ENCODE results near the gene C9orf153. TPM values are rescaled to one million over a fixed set of nuclear protein-coding genes. Genes with fewer than 3 reads are reported as not detected.

The C9orf153 gene
- polyA plus RNA-seq, 1 of the 3 experiments (the other 2 are of a cell fraction), result 0.03 TPM

- WGBS (ENCODE audit: low lambda C conversion rate), result 98% methylated on average over 4 of the region's 4 CpGs
- POLR2A ChIA-PET, result no interaction called here
- Histone ChIP-seq H3K4me1 (ENCODE audit: control insufficient read depth in 1 of 2, insufficient read depth in 2 of 2, low read depth in 1 of 2, low read length in 1 of 2) (peaks cover 0 to 4% of the 10 kb centered on the region in 2 experiments; a peak in 1 of 4 replicates), H2AFZ (ENCODE audit: low read depth) (no peak overlapping the region), H3K9ac (no peak overlapping the region), H3K36me3 (replicated peaks in 1 of 2; ENCODE audit: control insufficient read depth in 1 of 2, insufficient read depth in 2 of 2, low read length in 1 of 2) (peaks cover 30 to 35% of the 10 kb centered on the region in 2 experiments), H3K79me2 (ENCODE audit: insufficient read depth) (peaks cover 40% of the 10 kb centered on the region), H3K9me3 (no peaks in the 10 kb centered on the region), H3K9me2 (no peaks in the 10 kb centered on the region), H3F3A (replicated peaks; ENCODE audit: insufficient read depth) (no peaks in the 10 kb centered on the region), H4K20me1 (ENCODE audit: insufficient read depth) (peaks cover 11% of the 10 kb centered on the region; the same call in 1 of the 2 replicates), H3K4me3 (ENCODE audit: low read depth in 2 of 2, low read length in 1 of 2) (no peak overlapping the region), H3K27ac (ENCODE audit: low read depth in 2 of 2, low read length in 1 of 2) (no peak overlapping the region), H3K27me3 (ENCODE audit: insufficient read depth) (no peaks in the 10 kb centered on the region), H3K4me2 (no peak overlapping the region)
- TF ChIP-seq MXI1 (IDR thresholded peaks at IDR 0.05; ENCODE audit: low read depth, low read length) (no peak), SMC3 (IDR thresholded peaks at IDR 0.05; ENCODE audit: low read depth, low read length) (no peak)
- DNase-seq, result no peak
- CTCF ChIA-PET, result no interaction called here
Observed at GRCh38 chr9:86272221-86272620, 12.8 kb upstream of the C9orf153 start.

- Histone ChIP-seq H3K9me3 (no peaks in the 10 kb centered on the region), H3K27ac (ENCODE audit: low read depth in 2 of 2, low read length in 1 of 2) (no peak overlapping the region), H3K36me3 (replicated peaks in 1 of 2; ENCODE audit: control insufficient read depth in 1 of 2, insufficient read depth in 2 of 2, low read length in 1 of 2) (peaks cover 6 to 31% of the 10 kb centered on the region in 2 experiments), H3K9ac (no peak overlapping the region), H2AFZ (ENCODE audit: low read depth) (no peak overlapping the region), H3K4me2 (no peak overlapping the region), H4K20me1 (ENCODE audit: insufficient read depth) (no peaks in the 10 kb centered on the region), H3K4me1 (ENCODE audit: control insufficient read depth in 1 of 2, insufficient read depth in 2 of 2, low read depth in 1 of 2, low read length in 1 of 2) (peaks cover 0 to 2% of the 10 kb centered on the region in 2 experiments; a peak in 1 of 4 replicates), H3K9me2 (no peaks in the 10 kb centered on the region), H3F3A (replicated peaks; ENCODE audit: insufficient read depth) (no peaks in the 10 kb centered on the region), H3K4me3 (ENCODE audit: low read depth in 2 of 2, low read length in 1 of 2) (no peak overlapping the region), H3K27me3 (ENCODE audit: insufficient read depth) (no peaks in the 10 kb centered on the region), H3K79me2 (ENCODE audit: insufficient read depth) (peaks cover 8% of the 10 kb centered on the region)
- CTCF ChIA-PET, result no interaction called here
- TF ChIP-seq JUND (IDR thresholded peaks at IDR 0.05), result no peak
- TF ChIP-seq EP300 (IDR thresholded peaks at IDR 0.05; ENCODE audit: borderline replicate concordance in 1 of 2, low read depth in 1 of 2, low read length in 1 of 2), result no peak
- TF ChIP-seq ZBTB33 (IDR thresholded peaks at IDR 0.05; ENCODE audit: borderline replicate concordance, low read depth), result no peak
- POLR2A ChIA-PET, result no interaction called here
- WGBS (ENCODE audit: low lambda C conversion rate), result 97% methylated on average over 6 of the region's 6 CpGs
- DNase-seq, result no peak
Observed at GRCh38 chr9:86263876-86264275, 4.4 kb upstream of the C9orf153 start.

- H3K4me2 ChIP-seq, result no peak overlapping the region
- H3K27me3 ChIP-seq (ENCODE audit: insufficient read depth), result no peaks in the 10 kb centered on the region
- CTCF ChIA-PET, result interaction anchor here (1.2 to 2.0 kb wide), 2 partner anchors 55 to 60 kb away, joined by 3 to 7 read pairs; no protein-coding TSS in a partner anchor
- no peak overlapping the region for H3K27ac ChIP-seq (ENCODE audit: low read depth in 2 of 2, low read length in 1 of 2)
- no peaks in the 10 kb centered on the region for H3K9me2 ChIP-seq
- H3K4me1 ChIP-seq (ENCODE audit: control insufficient read depth in 1 of 2, insufficient read depth in 2 of 2, low read depth in 1 of 2, low read length in 1 of 2), result peaks cover 0 to 2% of the 10 kb centered on the region in 2 experiments; a peak in 1 of 4 replicates
- no peaks in the 10 kb centered on the region for H3K9me3 ChIP-seq
- no peak overlapping the region for H3K4me3 ChIP-seq (ENCODE audit: low read depth in 2 of 2, low read length in 1 of 2)
- 73% methylated on average over 4 of the region's 4 CpGs for whole genome bisulfite sequencing (ENCODE audit: low lambda C conversion rate)
- POLR2A ChIA-PET, result no interaction called here
- H3K9ac ChIP-seq, result no peak overlapping the region
- DNase-seq, result no peak
- no peaks in the 10 kb centered on the region for H4K20me1 ChIP-seq (ENCODE audit: insufficient read depth)
- H2AFZ ChIP-seq (ENCODE audit: low read depth), result no peak overlapping the region
- H3K79me2 ChIP-seq (ENCODE audit: insufficient read depth), result peaks cover under 1% of the 10 kb centered on the region; the same call in 1 of the 2 replicates
- no peaks in the 10 kb centered on the region for H3F3A ChIP-seq (replicated peaks; ENCODE audit: insufficient read depth)
- H3K36me3 ChIP-seq (replicated peaks in 1 of 2; ENCODE audit: control insufficient read depth in 1 of 2, insufficient read depth in 2 of 2, low read length in 1 of 2), result peaks cover 5 to 31% of the 10 kb centered on the region in 2 experiments
- TF ChIP-seq CHD2 (IDR thresholded peaks at IDR 0.05; ENCODE audit: low read length, partially characterized antibody) (no peak), YY1 (IDR thresholded peaks at IDR 0.05; ENCODE audit: low read depth) (no peak), JUND (IDR thresholded peaks at IDR 0.05) (no peak), TCF12 (IDR thresholded peaks at IDR 0.05) (no peak), NFIC (IDR thresholded peaks at IDR 0.05; ENCODE audit: borderline replicate concordance) (no peak), MXI1 (IDR thresholded peaks at IDR 0.05; ENCODE audit: low read depth, low read length) (no peak), TEAD4 (IDR thresholded peaks at IDR 0.05; ENCODE audit: borderline replicate concordance, insufficient read depth) (no peak), ZBTB33 (IDR thresholded peaks at IDR 0.05; ENCODE audit: borderline replicate concordance, low read depth) (no peak), RCOR1 (IDR thresholded peaks at IDR 0.05; ENCODE audit: low read length) (no peak), FOSL2 (IDR thresholded peaks at IDR 0.05; ENCODE audit: borderline replicate concordance, low read depth) (no peak), USF1 (IDR thresholded peaks at IDR 0.05; ENCODE audit: borderline replicate concordance, low read depth) (no peak), PBX3 (IDR thresholded peaks at IDR 0.05) (no peak), MAX (IDR thresholded peaks at IDR 0.05; ENCODE audit: low read depth) (no peak)
Observed at GRCh38 chr9:86262492-86262891, 3.0 kb upstream of the C9orf153 start.
